Neuron (in vitro differentiated cells): ENCODE results near the gene KRTAP5-10.
"Not testable (repeated sequence)": the region's sequence is repeated elsewhere in the genome, so short reads cannot be mapped to it uniquely, and the experiment has no call there.

ENCODE experiments used
- H2AFZ ChIP-seq: one replicate; pipeline ENCODE4 v1.6.1; 2013; ENCODE audit warnings: low read depth, mild to moderate bottlenecking, inconsistent platforms, low read length, moderate library complexity
- H3K27me3 ChIP-seq: one replicate; pipeline ENCODE4 v1.6.1; 2013; ENCODE audit warnings: low read length; ENCODE audit not compliant: insufficient read depth
- H3K36me3 ChIP-seq: one replicate; pipeline ENCODE4 v1.6.1; 2013; ENCODE audit warnings: low read length; ENCODE audit not compliant: insufficient read depth
- H3K4me1 ChIP-seq: one replicate; pipeline ENCODE4 v1.6.1; 2013; ENCODE audit warnings: low read length; ENCODE audit not compliant: insufficient read depth
- H3K4me3 ChIP-seq: 2 replicates; pipeline ENCODE4 v1.5.1; 2013; ENCODE audit warnings: mild to moderate bottlenecking, low read length, moderate library complexity
- H3K9me3 ChIP-seq: one replicate; pipeline ENCODE4 v1.6.1; 2013; ENCODE audit warnings: low read length

The KRTAP5-10 gene

GRCh38 chr11:71565263-71565662 lies at the start of gene KRTAP5-10:
Gene KRTAP5-10 (plus strand): TSS chr11:71565563. CDS start chr11:71565588, 25 bp downstream.
- no peak within 1 kb of the TSS for H3K4me3 ChIP-seq
- H2AFZ ChIP-seq = no peak within 1 kb of the TSS
- H3K4me1 ChIP-seq = no peaks in the 10 kb centered on the region
- H3K36me3 ChIP-seq = no peaks in the 10 kb centered on the region
- H3K9me3 ChIP-seq = no peaks in the 10 kb centered on the region
- no peaks in the 10 kb centered on the region for H3K27me3 ChIP-seq

- Histone ChIP-seq H3K9me3 (no peaks in the 10 kb centered on the region), H2AFZ (no peak overlapping the region), H3K27me3 (no peaks in the 10 kb centered on the region), H3K4me3 (no peak overlapping the region), H3K4me1 (no peaks in the 10 kb centered on the region), H3K36me3 (no peaks in the 10 kb centered on the region)
These were observed 46.6 kb upstream of the KRTAP5-10 start for GRCh38 chr11:71518506-71519471.

- Histone ChIP-seq H3K27me3 (no peaks in the 10 kb centered on the region), H3K36me3 (no peaks in the 10 kb centered on the region), H3K4me1 (no peaks in the 10 kb centered on the region), H3K9me3 (no peaks in the 10 kb centered on the region), H3K4me3 (no peak overlapping the region), H2AFZ (no peak overlapping the region)
These were observed 45.8 kb upstream of the KRTAP5-10 start for GRCh38 chr11:71519546-71519945.

GRCh38 chr11:71525188-71525937 lies 40.0 kb upstream of the KRTAP5-10 start:
- Histone ChIP-seq H3K4me1 (no peaks in the 10 kb centered on the region), H3K27me3 (no peaks in the 10 kb centered on the region), H2AFZ (no peak overlapping the region), H3K36me3 (no peaks in the 10 kb centered on the region), H3K4me3 (no peak overlapping the region), H3K9me3 (no peaks in the 10 kb centered on the region)

GRCh38 chr11:71525938-71526495 lies 39.3 kb upstream of the KRTAP5-10 start:
- H3K4me1 ChIP-seq = no peaks in the 10 kb centered on the region
- no peak overlapping the region for H3K4me3 ChIP-seq
- H3K9me3 ChIP-seq = no peaks in the 10 kb centered on the region
- H3K36me3 ChIP-seq = no peaks in the 10 kb centered on the region
- H2AFZ ChIP-seq = no peak overlapping the region
- H3K27me3 ChIP-seq = no peaks in the 10 kb centered on the region

- H2AFZ ChIP-seq, H3K9me3 ChIP-seq, H3K27me3 ChIP-seq, H3K4me1 ChIP-seq, H3K4me3 ChIP-seq, H3K36me3 ChIP-seq: not testable (repeated sequence)
These were observed 38.4 kb upstream of the KRTAP5-10 start, which contains the start of gene KRTAP5-7 for GRCh38 chr11:71526796-71527575. Gene KRTAP5-7 (plus strand): TSS chr11:71527267. CDS start chr11:71527301, 34 bp downstream.

- Histone ChIP-seq H3K27me3 (no peaks in the 10 kb centered on the region), H3K4me3 (no peak overlapping the region), H2AFZ (no peak overlapping the region), H3K9me3 (no peaks in the 10 kb centered on the region), H3K36me3 (no peaks in the 10 kb centered on the region), H3K4me1 (no peaks in the 10 kb centered on the region)
These were observed 37.7 kb upstream of the KRTAP5-10 start for GRCh38 chr11:71527576-71528210.

- no peaks in the 10 kb centered on the region for H3K9me3 ChIP-seq
- H3K27me3 ChIP-seq = no peaks in the 10 kb centered on the region
- no peaks in the 10 kb centered on the region for H3K4me1 ChIP-seq
- no peak overlapping the region for H3K4me3 ChIP-seq
- no peak overlapping the region for H2AFZ ChIP-seq
- no peaks in the 10 kb centered on the region for H3K36me3 ChIP-seq
These were observed 34.8 kb upstream of the KRTAP5-10 start for GRCh38 chr11:71530602-71531001.

- no peak overlapping the region for H3K4me3 ChIP-seq
- H3K4me1 ChIP-seq = no peaks in the 10 kb centered on the region
- no peaks in the 10 kb centered on the region for H3K36me3 ChIP-seq
- no peaks in the 10 kb centered on the region for H3K27me3 ChIP-seq
- H2AFZ ChIP-seq = no peak overlapping the region
- no peaks in the 10 kb centered on the region for H3K9me3 ChIP-seq
These were observed 33.2 kb upstream of the KRTAP5-10 start for GRCh38 chr11:71532036-71532610.

GRCh38 chr11:71534711-71535608 lies 30.4 kb upstream of the KRTAP5-10 start:
- not testable (repeated sequence) for H2AFZ ChIP-seq, H3K4me3 ChIP-seq, H3K9me3 ChIP-seq, H3K36me3 ChIP-seq, H3K4me1 ChIP-seq, H3K27me3 ChIP-seq

GRCh38 chr11:71535825-71536224 lies 29.5 kb upstream of the KRTAP5-10 start:
- H3K36me3 ChIP-seq = no peaks in the 10 kb centered on the region
- H3K4me3 ChIP-seq = no peak overlapping the region
- H3K27me3 ChIP-seq = peaks cover 7% of the 10 kb centered on the region
- H3K4me1 ChIP-seq = no peaks in the 10 kb centered on the region
- H3K9me3 ChIP-seq = no peaks in the 10 kb centered on the region
- H2AFZ ChIP-seq = no peak overlapping the region
